Panc1 (cell line): ENCODE measurements around the gene GRID1. TPM values are rescaled to one million over a fixed set of nuclear protein-coding genes. Genes with fewer than 3 reads are reported as not detected.

Experiments used
- ATAC-seq: fragments of 200-7000 bp; cut with Tn5 transposase; 2 replicates; pipeline ENCODE4 v1.9.1; 2020; ENCODE audit warnings: mild to moderate bottlenecking, moderate library complexity
- BruUV-seq: library from RNA; stranded (reverse); fragments of 400-500 nt; replicated peaks from 2 replicates; lab custom pipeline; 2021; lab: Mats Ljungman, UMichigan
- CTCF ChIA-PET: fragments of 300-600 bp; sonication (Branson Sonifier 250); formaldehyde crosslinking; loops from one replicate; lab custom pipeline; 2022; ENCODE audit warnings: antibody characterized with exemption; lab: Charles Lee
- POLR2A ChIA-PET: fragments of 300-600 bp; sonication (Branson Sonifier 250); formaldehyde crosslinking; loops from one replicate; lab custom pipeline; 2022; ENCODE audit warnings: antibody characterized with exemption; lab: Charles Lee
- DNase-seq: peaks from one replicate; pipeline ENCODE4 v3.0.0-alpha.2; 2010; ENCODE audit warnings: low read depth, low spot score
- H3K27ac ChIP-seq: 2 replicates; pipeline ENCODE4 v1.5.1; 2011; ENCODE audit warnings: mild to moderate bottlenecking, low read length, inconsistent platforms
- H3K27me3 ChIP-seq: fragments of 200-500 bp; sonication (Bioruptor generic); 2 replicates; pipeline ENCODE4 v1.6.0; 2014; ENCODE audit warnings: low read length, inconsistent platforms; ENCODE audit not compliant: control insufficient read depth, insufficient read depth
- H3K36me3 ChIP-seq: fragments of 200-500 bp; sonication (Bioruptor generic); 2 replicates; pipeline ENCODE4 v1.5.1; 2014; ENCODE audit warnings: inconsistent platforms, mild to moderate bottlenecking, low read length, moderate library complexity; ENCODE audit not compliant: control insufficient read depth, insufficient read depth
- H3K4me1 ChIP-seq: 2 replicates; pipeline ENCODE4 v1.5.1; 2011; ENCODE audit warnings: inconsistent platforms, mild to moderate bottlenecking, low read length, moderate library complexity; ENCODE audit not compliant: control insufficient read depth, insufficient read depth
- H3K4me3 ChIP-seq, 2 experiments: 2 replicates each; pipeline ENCODE4 v1.5.1; 2011 to 2012; ENCODE audit warnings: low read depth in 2 of 2, low read length in 2 of 2, mild to moderate bottlenecking in 2 of 2, inconsistent platforms in 1 of 2, moderate library complexity in 1 of 2
- H3K9me3 ChIP-seq: fragments of 200-500 bp; sonication (Bioruptor generic); 2 replicates; pipeline ENCODE4 v1.5.1; 2014; ENCODE audit warnings: low read depth, mild to moderate bottlenecking, inconsistent platforms, low read length, moderate library complexity; ENCODE audit not compliant: control insufficient read depth, insufficient read depth
- CTCF ChIP-seq: fragments of 450-650 bp; IDR thresholded peaks from 2 replicates; pipeline ENCODE4 v1.5.1; 2017; ENCODE audit warnings: mild to moderate bottlenecking
- POLR2AphosphoS5 ChIP-seq: IDR thresholded peaks from 2 replicates; pipeline ENCODE4 v1.6.1; 2012; ENCODE audit warnings: mild to moderate bottlenecking, low read depth, low read length, moderate library complexity
- REST ChIP-seq, 2 experiments: IDR thresholded peaks; 2 replicates each; pipeline ENCODE4 v1.6.1; 2011 to 2012; ENCODE audit warnings: low read depth in 2 of 2, control low read depth in 1 of 2, low read length in 1 of 2, mild to moderate bottlenecking in 1 of 2, moderate library complexity in 1 of 2; ENCODE audit not compliant: insufficient read depth in 1 of 2
- SIN3A ChIP-seq: IDR thresholded peaks from 2 replicates; pipeline ENCODE4 v1.6.1; 2012; ENCODE audit warnings: low read depth, mild to moderate bottlenecking, low read length, moderate library complexity, borderline replicate concordance; ENCODE audit not compliant: insufficient read depth
- TCF7L2 ChIP-seq: IDR thresholded peaks from 2 replicates; pipeline ENCODE4 v1.6.1; 2011; ENCODE audit warnings: mild to moderate bottlenecking, low read depth, low read length, inconsistent platforms
- in situ Hi-C: cut with HindIII; loops from 2 replicates; pipeline ENCODE4 v1.10.0; 2016; ENCODE audit warnings: low sequenced_read_pairs, low pct_unique_long_range_greater_than_20kb
- intact Hi-C: fragments of 100-400 bp; cut with micrococcal nuclease; formaldehyde crosslinking; loops from one replicate; pipeline ENCODE4 v1.10.0; 2022; ENCODE audit not compliant: unreplicated experiment
- total RNA-seq: library from RNA; stranded (reverse); gene quantifications from one replicate; pipeline ENCODE4 v1.2.1, GENCODE V29; 2021; ENCODE audit not compliant: unreplicated experiment

Gene GRID1
- total RNA-seq, 1 experiment from 2014 or later: 2.3 TPM

GRCh38 chr10:85651497-85651882 is 715.1 kb downstream of the GRID1 start:
- Histone ChIP-seq H3K27me3 (no peaks in the 10 kb centered on the region), H3K27ac (no peak overlapping the region), H3K9me3 (no peaks in the 10 kb centered on the region), H3K36me3 (no peaks in the 10 kb centered on the region), H3K4me1 (no peaks in the 10 kb centered on the region), H3K4me3 (no peak overlapping the region)
- ATAC-seq (no peak), DNase-seq (no peak)
- intact Hi-C loops: no loop called here
- no TSS peak for BruUV-seq
- CTCF ChIA-PET: no interaction called here
- in situ Hi-C loops: no loop called here
- no peak for TF ChIP-seq CTCF
- POLR2A ChIA-PET: no interaction called here

- no peak overlapping the region for H3K27ac ChIP-seq
- CTCF ChIA-PET: no interaction called here
- DNase-seq: no peak
- H3K4me3 ChIP-seq: no peak overlapping the region
- TF ChIP-seq CTCF: no peak
- TF ChIP-seq POLR2AphosphoS5: no peak
- no peak for TF ChIP-seq REST (IDR thresholded peaks at IDR 0.05; ENCODE audit: insufficient read depth in 1 of 2, low read depth in 2 of 2, low read length in 1 of 2)
- TF ChIP-seq TCF7L2: no peak
- no peak for TF ChIP-seq SIN3A
- intact Hi-C loops: no loop called here
- H3K9me3 ChIP-seq: no peaks in the 10 kb centered on the region
- in situ Hi-C loops: no loop called here
- POLR2A ChIA-PET: no interaction called here
- H3K27me3 ChIP-seq: no peaks in the 10 kb centered on the region
- H3K36me3 ChIP-seq: no peaks in the 10 kb centered on the region
- no peak for ATAC-seq
- BruUV-seq: no TSS peak
- H3K4me1 ChIP-seq: no peaks in the 10 kb centered on the region
Observed at GRCh38 chr10:85650791-85651496, 715.7 kb downstream of the GRID1 start.
